GM21367 (cell line): ENCODE results near the gene TGM3.

ENCODE experiments used
- ATAC-seq: cut with Tn5 transposase; IDR thresholded peaks from one replicate; pipeline ENCODE4 v1.9.1; 2021; ENCODE audit not compliant: unreplicated experiment

TGM3 gene

DNA sequence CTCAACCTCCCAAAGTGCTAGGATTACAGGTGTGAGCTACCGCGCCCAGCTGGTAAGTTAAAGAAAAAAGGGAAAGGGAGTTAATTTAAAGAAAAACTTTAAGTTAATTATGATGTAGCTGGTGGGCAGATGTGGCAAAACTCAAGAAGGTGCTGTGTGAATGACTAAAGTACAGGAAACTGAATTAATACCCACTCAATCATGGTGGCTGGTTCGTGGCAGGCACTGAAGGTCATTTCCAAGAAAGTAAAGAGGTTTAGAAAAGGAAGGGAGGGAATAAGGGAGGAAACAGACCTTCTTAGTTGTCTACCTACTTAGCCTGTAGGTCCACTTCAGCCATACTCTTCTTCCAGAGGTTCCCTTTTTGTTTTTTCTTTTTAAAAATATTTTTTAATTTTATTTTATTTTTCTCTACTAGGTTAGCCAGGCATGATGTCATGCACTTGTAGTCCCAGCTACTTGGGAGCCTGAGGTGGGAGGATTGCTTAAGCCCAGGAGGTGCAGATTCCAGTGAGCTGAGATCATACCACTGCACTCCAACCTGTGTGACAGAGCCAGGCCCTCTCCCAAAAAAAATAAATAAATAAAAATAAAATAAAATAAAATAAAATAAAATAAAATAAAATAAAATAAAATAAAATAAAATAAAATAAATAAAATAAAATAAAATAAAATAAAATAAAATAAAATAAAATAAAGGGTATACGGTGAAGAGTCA lies 11.9 kb upstream of the TGM3 start:
- no peak for ATAC-seq

DNA sequence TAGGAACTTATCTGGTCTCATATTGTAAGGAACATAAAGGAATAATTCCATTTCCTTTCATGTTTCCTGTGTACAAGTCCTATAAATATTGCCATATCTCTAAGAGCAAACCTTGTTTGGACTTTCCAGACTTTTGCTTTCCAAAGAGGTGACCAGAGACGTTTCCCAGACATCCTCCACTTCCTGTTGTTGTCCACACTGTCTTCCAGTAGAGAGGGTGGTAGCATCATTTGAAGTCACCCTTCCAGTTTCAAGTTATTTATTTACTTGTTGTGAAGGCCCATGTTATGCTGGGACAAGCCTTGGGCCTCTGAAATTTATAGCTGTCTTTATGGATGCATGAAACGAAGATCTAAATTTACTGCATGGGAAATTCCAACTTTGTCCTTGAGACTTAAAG lies 10.6 kb upstream of the TGM3 start:
- ATAC-seq = no peak

DNA sequence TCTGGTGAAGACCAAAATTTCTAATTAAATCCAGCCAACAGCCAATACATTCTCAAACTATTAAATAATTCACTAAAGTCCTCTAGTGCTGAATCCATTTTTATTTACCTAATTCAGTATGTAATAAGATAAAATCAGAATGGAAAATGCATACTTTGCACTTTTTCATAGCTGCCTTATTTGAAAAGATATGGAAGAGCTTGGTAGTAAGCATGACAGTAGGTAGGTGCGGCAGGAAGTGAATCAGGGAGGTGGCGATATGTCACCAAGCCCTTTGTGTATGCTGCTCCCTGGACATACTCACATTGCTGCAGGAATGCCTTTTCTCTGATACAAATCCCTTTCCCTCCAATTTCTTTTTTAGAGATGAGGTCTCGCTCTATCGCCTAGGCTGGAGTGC lies 10.2 kb upstream of the TGM3 start:
- ATAC-seq = no peak

DNA sequence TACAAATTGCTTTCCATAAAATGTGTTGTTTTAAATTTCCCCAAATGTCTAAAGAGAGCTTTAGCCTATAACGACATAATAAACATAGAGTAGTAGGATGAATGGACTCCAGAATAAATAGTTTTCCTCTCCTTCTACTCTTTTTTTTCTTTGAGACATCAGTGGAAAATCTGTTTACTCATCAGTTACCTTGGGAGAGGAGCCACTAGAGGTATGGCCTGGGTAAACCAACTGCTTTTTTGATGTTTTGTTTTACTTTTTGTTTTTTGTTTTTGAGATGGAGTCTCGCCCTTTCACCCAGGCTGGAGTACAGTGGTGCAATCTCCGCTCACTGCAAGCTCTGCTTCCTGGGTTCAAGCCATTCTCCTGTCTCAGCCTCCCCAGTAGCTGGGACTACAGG lies 8.3 kb upstream of the TGM3 start:
- no peak for ATAC-seq

DNA sequence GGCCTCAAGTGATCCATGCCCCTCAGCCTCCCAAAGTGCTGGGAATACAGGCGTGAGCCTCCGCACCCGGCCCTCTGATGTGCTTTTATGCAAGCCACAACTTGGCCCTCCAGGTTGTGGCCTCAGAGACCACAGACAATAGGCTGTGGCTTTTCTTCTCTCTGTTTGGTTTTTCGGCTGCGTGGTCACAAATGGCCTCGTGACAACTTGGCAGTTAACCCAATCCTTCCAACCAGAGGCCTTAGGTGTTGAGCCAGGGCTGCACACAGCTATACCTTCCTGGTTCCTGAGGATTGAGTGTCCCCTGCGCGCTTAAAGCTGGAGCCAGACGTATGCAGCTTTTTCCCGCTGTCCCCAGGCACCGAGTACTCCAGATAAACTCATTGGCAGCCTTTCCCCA lies 6.3 kb upstream of the TGM3 start:
- ATAC-seq = no peak

- ATAC-seq = no peak
Observed at GRCh38 chr20:2290486-2290885, 5.3 kb upstream of the TGM3 start.

- no peak for ATAC-seq
Observed at GRCh38 chr20:2292416-2293110, 3.2 kb upstream of the TGM3 start.

GRCh38 chr20:2293486-2293885 lies 2.3 kb upstream of the TGM3 start:
- no peak for ATAC-seq

DNA sequence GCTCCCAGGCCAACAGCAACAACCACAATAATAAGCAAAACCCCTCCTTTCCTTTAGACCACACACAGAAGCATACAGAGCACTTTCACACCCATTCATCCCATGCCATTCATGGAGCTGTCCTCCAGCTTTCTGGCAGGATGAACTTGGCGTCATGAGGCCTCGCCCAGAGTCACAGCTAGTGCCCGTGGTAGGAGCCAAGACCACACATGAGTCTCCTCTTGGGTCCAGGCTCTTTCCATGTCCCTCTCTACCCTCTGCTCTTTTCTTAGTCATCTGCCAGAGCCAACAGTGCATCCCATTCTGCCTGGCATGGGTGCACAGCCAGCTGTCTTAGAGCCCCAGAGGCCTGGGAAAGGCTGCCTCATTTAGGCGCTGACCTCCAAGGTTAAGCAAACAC lies 1.8 kb upstream of the TGM3 start:
- ATAC-seq = no peak

DNA sequence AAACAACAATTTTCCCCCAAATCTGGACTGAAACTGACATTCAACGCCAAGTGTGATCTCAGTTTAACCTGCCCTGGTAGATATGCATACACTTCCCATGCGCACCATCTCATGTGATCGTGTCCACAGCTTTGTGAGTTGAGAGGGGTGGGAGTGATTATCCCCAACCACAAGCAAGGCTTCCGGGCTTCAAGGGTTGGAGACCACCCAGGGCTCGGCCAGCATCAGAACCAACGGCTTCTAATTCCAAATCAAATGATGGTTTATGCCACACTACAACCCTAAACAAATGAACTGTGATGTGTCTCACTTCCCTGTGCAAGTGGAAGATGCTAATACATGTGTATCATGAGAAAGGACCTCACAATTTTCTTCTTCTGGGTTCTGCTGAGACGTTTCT lies 515 bp upstream of the TGM3 start:
- no peak for ATAC-seq

DNA sequence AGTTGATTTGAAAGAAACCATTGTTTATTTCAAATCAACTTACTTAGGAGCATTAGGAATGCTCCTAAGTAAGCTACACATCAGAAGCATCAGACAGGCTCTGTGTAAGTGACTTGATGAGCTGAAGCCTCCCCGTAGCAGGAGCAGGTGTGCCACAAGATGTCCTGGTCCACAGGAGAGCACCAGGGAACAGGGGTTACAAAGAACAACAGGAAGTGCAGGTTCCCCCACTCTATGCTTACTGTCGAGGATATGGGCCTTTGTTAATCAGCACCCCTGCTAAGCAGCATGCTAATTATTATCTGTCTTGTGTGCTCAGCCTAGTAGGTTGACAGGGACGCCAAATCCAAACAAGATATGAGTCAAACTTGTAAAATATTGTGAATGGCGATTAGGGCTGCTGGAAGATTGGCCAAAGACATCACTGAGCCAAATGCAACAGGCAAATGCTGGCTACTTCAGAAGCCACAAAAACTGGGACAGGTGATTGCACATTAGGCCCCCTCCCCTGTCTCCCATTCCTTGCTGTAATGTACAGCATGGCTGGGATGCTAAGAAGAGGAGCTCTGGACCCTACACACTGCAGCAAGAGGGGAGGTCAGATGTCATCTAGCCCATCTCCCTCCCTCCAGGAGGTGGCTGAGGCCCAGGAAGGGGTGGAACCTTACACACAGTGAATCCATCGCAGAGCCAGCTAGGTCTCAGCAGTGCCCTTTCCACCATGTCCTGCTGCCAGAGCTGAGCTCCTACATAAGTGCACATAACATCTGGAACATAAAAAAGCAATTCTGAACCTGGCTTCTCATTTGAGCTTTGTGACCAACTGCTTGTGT lies 939 bp downstream of the TGM3 start:
- ATAC-seq = no peak

DNA sequence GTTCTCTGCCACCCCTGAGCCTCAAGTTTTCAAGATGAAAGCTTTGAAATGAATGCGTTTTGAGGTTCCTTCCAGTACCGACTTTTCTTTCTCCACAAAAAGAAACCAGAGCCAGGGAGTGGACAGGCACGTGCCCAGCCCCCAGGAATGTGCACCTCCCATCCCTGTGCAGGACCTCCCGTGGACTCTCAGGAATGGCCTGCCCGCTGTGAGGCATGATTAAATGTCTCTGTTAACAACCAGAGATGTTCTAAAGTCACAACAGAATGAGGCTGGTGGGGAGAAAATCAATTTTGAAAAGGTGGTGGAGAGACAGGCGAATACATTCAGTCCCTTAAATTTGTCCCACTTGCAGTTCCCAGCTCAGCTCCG lies 1.5 kb downstream of the TGM3 start:
- ATAC-seq = no peak

GRCh38 chr20:2298116-2298515 lies 2.3 kb downstream of the TGM3 start:
- ATAC-seq = no peak

- ATAC-seq = no peak
Observed at GRCh38 chr20:2298701-2299100, 2.9 kb downstream of the TGM3 start.

DNA sequence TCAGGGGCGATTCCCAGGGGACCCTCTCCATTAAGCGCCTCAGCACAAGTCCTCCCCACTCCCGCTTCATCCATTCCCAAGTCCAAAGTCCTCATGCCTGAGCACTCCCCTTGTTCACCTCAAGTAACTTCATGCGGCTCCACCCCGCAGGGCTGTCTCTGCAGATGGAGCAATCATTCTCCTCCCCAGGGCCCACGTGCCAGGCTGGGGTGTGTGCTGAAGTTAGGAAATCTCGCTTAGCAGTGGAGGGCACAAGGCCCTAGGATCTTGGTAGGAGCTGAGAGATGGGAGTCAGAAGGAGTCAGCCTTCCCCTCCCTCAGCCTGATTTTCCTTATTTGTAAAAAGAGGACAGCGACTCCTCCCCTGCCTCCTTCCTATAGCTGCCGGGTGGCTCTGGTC lies 3.5 kb downstream of the TGM3 start:
- ATAC-seq = no peak

DNA sequence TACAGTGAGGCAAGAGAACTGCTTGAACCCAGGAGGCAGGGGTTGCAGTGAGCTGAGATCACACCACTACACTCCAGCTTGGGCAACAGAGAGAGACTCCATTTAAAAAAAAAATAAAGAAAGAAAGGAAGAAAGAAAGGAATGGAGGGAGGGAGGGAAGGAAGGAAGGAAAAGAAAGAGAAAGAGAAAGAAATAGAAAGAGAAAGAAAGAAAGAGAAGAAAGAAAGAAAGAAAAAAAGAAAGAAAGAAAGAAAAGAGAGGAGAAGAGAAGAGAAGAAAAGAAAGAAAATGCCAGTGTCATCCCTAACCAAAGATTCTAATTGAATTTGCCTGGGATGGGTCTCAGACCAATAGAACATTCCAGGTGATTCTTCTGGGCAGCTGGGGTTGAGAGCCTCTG lies 4.2 kb downstream of the TGM3 start:
- ATAC-seq = no peak

- ATAC-seq = no peak
Observed at GRCh38 chr20:2300420-2300819, 4.6 kb downstream of the TGM3 start.

DNA sequence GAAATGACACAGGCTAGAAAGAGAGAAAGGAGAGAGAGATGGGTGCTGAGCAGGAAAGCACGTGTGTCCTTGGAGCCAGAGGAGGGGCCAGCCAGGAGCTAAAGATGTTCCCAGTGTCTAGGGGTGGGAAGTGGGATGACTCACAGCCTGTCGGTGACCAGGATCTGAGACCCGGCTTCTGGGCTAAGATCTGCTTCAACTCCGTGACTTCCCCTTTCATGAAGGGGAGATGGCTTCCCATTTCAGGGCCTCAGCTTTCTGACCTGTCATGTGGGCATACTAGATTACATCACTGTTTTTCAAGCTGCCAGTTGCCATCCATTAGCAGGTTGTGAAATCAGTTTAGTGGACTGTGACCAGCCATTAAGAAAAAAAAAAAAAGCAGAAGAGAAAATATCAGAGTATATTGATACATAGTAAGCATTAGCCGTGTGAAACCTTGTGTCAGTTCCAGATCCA lies 5.4 kb downstream of the TGM3 start:
- ATAC-seq = peak; percentile 88

DNA sequence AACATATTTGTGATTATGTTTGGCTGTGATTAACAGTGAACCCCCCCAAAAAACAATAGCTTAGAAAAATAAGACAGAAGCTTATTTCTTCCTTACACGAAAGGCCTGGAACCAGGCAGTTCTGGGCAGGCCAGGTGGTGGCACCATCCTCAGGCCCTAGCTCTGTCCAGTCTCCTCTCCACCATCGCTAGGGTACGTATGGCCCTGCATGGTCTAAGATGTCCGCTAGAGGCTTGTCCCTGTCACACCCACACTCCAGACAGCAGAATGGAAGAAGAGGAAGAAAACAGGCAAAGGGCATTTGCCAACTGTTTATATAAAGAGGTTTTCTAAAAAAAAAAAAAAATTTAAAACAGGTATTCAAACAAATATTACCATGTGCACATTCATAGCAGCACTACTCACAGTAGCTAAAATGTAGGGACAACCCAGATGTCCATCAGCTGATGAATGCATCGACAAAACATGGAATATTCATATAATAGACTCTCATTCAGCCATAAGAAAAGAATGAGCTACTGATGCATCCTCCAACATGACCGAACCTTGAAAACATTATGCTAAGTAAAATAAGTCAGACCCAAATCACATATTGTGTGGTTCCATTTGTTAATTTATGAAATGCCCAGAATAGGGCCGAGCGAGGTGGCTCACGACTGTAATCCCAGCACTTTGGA lies 6.7 kb downstream of the TGM3 start:
- ATAC-seq = no peak

DNA sequence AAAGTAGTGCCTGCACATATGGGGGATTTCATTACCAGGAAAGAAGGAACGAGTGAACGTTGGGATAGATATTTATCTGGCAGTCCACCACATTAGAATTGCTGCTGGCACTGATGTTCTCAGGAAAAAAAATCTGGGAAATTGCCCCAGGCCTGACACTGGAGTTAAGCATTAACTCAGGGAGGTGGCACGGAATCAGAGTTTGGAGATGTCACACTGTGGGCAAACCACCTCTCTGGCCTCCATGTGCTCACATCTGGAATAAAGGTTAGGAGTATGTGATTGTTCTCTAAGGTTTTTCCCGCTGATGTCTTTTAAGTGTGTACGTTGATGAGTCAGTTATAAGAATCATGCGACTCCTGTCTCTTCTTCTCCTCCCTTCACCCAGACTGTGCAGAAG lies 7.9 kb downstream of the TGM3 start:
- ATAC-seq = no peak

DNA sequence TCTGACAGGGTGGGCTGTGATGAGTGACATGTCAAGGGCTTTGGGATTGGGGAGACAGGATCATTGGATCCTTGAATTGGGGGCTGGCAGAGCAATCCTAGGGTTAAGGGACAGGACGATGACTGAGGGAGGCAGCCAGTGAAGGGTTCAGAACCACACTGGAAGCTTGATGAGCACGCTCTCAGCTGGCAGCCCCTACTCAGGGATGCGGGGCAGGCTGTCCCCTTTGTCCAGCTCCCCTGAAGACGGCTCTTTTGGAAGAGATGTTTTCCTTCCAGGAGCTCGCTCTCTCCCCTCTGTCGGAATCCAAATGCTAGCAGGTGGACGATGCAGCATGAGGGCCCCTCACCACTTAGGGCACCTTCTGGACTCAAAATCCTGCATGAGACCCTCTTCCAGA lies 8.4 kb downstream of the TGM3 start:
- no peak for ATAC-seq
